HG03103 (cell line): ENCODE measurements around the gene DNAI2.

Source experiments
- ATAC-seq: cut with Tn5 transposase; IDR thresholded peaks from one replicate; pipeline ENCODE4 v1.9.1; 2021; ENCODE audit warnings: low read depth; ENCODE audit not compliant: unreplicated experiment

Gene DNAI2

GRCh38 chr17:74334393-74335039 lies 60.5 kb downstream of the DNAI2 start:
- ATAC-seq: no peak

DNA sequence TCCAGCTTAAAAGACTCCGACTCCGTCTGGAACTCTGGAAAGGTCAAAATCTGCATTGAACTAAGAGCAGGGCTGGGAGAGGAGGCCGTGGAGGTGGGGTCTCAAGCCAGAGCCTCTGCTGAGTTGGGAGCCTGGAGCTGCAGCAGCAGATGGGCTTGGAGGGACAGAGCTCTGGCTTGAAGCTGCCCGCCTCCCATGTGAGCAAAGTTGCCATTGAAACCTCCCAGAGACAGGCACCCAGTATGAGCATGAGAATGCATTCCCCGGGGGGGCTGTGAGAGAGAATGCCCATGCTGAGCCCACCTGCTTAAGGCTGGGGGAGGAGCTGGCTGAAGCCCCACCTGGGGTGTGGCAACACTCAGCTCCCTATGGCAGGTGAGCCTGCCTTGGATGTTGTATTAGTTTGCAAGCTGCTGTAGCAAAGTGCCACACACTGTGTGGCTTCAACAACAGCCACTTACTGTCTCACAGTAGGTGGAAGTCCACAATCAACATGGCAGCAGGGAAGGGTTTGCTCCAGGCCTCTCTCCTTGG lies 61.6 kb downstream of the DNAI2 start:
- no peak for ATAC-seq

GRCh38 chr17:74336307-74336706 lies 62.3 kb downstream of the DNAI2 start:
- no peak for ATAC-seq

GRCh38 chr17:74337834-74338500 lies 63.9 kb downstream of the DNAI2 start:
- ATAC-seq: no peak

DNA sequence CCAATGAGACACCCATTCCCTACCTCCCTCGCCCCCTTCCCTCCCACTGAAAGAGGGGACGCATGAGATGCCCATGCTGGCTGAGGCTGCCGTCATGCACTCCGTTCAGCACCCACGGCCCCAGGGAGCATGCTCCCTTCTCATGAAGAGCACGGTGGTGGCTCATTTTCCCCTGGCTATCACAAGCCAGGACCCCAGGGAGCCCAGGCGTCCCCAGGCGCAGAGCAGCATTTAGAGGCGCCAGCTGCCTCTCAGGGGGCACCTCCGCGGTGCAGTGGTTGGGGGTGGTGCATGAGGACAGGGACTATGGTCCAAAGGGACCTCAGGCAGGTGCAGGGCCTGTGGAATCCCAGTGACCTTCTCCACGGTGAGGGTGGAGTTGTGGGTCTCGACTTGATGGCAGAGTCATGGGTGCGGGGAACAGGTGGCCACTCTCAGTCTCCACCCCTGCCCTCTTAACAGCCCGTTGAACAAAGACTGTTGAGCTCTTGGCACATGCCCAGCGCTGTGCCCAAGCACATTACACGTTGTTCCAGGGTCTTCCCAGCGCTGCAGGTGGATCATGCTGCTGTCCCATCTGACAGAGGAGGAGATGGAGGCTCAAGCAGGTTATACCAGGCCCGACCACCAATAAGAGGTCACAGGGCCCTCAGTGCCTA lies 65.6 kb downstream of the DNAI2 start:
- no peak for ATAC-seq

GRCh38 chr17:74340470-74341023 lies 66.5 kb downstream of the DNAI2 start:
- no peak for ATAC-seq

- ATAC-seq: no peak
Observed at GRCh38 chr17:74342224-74342623, 68.2 kb downstream of the DNAI2 start.

GRCh38 chr17:74343121-74343520 lies 69.1 kb downstream of the DNAI2 start:
- no peak for ATAC-seq

- ATAC-seq: no peak
Observed at GRCh38 chr17:74343526-74344284, 69.7 kb downstream of the DNAI2 start.

DNA sequence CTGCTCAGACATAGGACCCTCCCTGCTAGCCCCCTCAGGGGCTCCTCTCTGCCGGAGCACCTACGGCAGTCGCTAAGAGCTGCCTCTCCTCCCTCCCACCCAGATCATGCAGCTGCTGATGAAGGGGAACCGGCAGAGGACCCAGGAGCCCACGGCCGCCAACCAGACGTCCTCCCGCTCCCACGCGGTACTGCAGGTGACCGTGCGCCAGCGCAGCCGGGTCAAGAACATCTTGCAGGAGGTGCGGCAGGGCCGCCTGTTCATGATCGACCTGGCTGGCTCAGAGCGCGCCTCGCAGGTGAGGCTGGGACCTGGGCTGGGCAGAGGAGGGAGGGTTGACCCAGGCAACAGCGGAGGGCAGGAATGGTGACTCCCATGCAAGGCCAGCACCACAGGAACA lies 70.6 kb downstream of the DNAI2 start:
- ATAC-seq: no peak

DNA sequence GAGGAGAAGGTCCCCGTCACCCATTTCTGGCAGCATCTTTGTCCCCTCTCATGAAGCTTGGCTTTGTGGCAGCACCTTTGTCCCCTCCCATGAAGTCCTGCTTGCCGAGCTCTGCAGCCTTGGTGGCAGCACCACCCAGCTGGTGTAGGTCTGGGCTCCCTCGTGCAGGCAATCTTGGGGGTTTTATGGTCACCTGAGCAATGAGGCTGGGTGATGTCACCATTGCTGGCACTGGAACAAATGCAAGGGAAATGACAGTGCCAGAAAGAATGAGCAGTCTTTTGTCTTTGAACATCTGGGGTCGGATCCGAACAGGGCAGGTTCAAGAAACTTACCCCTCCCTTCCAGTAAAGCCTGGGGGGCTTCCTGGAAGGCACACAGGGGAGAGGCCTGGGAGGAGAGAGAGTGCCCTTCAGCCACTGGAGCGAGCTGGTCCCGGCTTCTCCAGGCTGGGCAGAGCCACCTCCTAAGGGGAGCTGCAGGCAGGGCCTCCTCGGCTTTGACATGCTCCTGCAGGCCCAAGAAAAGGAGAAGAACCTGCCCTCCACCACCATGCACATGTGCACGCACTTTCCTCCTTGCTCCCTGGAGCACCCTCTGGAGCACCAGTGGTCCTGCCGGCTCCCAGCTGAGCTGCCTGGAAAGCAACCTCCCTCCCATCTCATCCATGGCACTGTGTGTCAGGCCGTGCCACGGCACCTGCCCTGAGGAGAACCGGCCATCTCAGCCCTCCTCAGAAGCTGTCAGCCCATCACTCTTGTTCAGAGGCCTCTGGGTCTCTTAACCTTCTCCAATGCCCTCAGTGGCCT lies 71.6 kb downstream of the DNAI2 start:
- ATAC-seq: no peak

DNA sequence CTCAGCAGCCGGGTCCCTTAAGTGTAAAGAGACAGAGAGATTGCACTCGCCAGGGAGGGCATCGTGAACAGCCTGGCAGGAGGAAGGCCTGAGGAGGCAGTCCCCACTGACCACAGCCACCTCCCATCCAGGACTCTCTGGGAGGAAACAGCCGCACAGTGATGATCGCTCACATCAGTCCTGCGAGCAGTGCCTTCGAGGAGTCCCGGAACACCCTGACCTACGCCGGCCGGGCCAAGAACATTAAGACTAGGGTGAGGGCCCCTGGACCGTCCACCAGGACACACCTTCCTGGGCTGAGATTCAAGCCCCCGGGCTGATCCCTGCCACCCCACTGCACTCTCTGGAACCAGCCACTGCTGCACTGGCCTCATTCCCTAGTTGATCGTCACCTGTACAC lies 73.6 kb downstream of the DNAI2 start:
- no peak for ATAC-seq

- no peak for ATAC-seq
Observed at GRCh38 chr17:74349120-74349519, 75.1 kb downstream of the DNAI2 start.

DNA sequence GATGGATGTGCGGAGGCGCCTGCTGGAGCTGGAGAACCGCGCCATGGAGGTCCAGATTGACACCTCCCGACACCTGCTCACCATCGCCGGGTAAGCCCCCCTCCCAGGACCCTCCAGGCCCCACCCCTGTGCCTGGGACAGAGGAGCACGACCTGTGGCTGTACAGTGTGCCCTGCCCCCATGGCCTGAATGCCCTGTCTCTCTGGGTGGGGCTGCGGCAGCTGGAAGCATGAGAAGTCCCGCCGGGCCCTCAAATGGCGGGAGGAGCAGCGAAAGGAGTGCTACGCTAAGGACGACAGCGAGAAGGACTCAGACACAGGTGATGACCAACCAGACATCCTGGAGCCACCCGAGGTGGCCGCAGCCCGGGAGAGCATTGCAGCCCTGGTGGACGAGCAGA lies 76.5 kb downstream of the DNAI2 start:
- no peak for ATAC-seq

- no peak for ATAC-seq
Observed at GRCh38 chr17:74351552-74352210, 77.6 kb downstream of the DNAI2 start.

GRCh38 chr17:74353446-74354060 lies 79.5 kb downstream of the DNAI2 start:
- no peak for ATAC-seq

DNA sequence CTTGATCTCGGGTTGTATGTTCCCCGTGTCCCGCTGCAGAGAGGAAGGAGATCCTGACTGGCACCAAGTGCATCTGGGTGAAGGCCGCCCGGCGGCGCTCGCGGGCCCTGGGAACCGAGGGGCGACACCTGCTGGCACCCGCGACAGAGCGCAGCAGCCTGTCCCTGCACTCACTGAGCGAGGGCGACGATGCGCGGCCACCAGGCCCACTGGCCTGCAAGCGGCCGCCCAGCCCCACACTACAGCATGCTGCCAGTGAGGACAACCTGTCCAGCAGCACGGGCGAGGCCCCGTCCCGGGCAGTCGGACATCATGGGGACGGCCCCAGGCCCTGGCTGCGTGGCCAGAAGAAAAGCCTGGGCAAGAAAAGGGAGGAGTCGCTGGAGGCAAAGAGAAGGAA lies 80.1 kb downstream of the DNAI2 start:
- no peak for ATAC-seq

- ATAC-seq: no peak
Observed at GRCh38 chr17:74354561-74354960, 80.5 kb downstream of the DNAI2 start.

DNA sequence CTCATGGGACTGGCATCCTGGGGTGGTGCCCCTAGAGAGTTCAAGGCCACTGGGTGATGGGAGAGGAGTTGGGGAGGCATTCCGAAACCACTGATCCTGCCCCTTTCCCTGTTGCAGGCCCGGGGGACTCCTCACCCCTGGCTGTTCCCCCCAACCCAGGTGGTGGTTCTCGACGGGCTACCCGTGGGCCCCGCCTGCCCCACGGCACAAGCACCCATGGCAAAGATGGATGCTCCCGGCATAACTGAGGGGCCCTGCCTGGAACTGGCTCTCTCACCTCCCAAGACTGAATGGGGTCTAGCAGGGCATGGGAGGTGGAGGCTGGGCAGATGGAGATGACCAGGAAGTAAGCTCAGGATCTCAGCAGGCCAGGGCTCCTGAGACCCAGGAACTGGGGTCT lies 81.0 kb downstream of the DNAI2 start:
- ATAC-seq: no peak
